ENCODE measurements around the gene INTS1. TPM values are rescaled to one million over a fixed set of nuclear protein-coding genes. Genes with fewer than 3 reads are reported as not detected.

INTS1 gene
- polyA plus RNA-seq, 2 of the 4 experiments (the other 2 are of a cell fraction), result 14.6 to 48.1 TPM

DNA sequence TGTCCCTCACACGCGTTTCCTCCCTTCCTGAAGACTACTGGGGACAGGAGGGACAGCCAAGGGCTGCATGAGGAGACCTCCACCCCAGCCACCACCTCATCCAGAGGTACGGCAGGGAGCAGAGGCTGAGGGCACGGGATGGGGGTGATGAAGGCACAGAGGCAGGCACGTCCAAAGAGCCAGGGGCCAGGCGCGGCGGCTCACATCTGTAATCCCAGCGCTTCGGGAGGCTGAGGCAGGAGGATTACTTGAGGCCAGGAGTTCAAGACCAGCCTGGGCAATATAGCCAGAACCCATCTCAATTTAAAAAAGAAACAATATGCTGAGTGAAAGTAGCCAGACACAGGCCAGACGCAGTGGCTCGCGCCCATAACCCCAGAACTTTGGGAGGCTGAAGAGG, 48.2 kb downstream of the INTS1 start:
- no peak for TF ChIP-seq GATA3 (IDR thresholded peaks at IDR 0.05; ENCODE audit: borderline replicate concordance)
- TF ChIP-seq HES2 (IDR thresholded peaks at IDR 0.05), result no peak
- TF ChIP-seq, protein P1, sequence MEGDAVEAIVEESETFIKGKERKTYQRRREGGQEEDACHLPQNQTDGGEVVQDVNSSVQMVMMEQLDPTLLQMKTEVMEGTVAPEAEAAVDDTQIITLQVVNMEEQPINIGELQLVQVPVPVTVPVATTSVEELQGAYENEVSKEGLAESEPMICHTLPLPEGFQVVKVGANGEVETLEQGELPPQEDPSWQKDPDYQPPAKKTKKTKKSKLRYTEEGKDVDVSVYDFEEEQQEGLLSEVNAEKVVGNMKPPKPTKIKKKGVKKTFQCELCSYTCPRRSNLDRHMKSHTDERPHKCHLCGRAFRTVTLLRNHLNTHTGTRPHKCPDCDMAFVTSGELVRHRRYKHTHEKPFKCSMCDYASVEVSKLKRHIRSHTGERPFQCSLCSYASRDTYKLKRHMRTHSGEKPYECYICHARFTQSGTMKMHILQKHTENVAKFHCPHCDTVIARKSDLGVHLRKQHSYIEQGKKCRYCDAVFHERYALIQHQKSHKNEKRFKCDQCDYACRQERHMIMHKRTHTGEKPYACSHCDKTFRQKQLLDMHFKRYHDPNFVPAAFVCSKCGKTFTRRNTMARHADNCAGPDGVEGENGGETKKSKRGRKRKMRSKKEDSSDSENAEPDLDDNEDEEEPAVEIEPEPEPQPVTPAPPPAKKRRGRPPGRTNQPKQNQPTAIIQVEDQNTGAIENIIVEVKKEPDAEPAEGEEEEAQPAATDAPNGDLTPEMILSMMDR (IDR thresholded peaks at IDR 0.05), result no peak
- TF ChIP-seq BCL3 (IDR thresholded peaks at IDR 0.05), result no peak
- TF ChIP-seq HOXB5 (CRISPR knock-in tag; IDR thresholded peaks at IDR 0.05), result no peak
- TF ChIP-seq TFCP2L1 (CRISPR knock-in tag; IDR thresholded peaks at IDR 0.05), result no peak
- DNase-seq (ENCODE audit: low read depth in 1 of 2, low spot score in 1 of 2) (no peak), ATAC-seq (no peak), FAIRE-seq (no peak)
- CTCF ChIA-PET, result interaction anchor here (2.0 to 19.9 kb wide), 3 partner anchors 21 to 262 kb away, joined by 6 to 209 read pairs (median 44); no protein-coding TSS in a partner anchor
- Histone ChIP-seq H3K9me3 (no peaks in the 10 kb centered on the region), H3K4me2 (no peak overlapping the region), H3K27ac (no peak overlapping the region), H3K4me1 (peaks cover 35% of the 10 kb centered on the region), H3K4me3 (no peak overlapping the region)
- 91% methylated on average over 13 of the region's 13 CpGs for WGBS (ENCODE audit: missing lambda C conversion rate)
- POLR2A ChIA-PET, result no interaction called here

DNA sequence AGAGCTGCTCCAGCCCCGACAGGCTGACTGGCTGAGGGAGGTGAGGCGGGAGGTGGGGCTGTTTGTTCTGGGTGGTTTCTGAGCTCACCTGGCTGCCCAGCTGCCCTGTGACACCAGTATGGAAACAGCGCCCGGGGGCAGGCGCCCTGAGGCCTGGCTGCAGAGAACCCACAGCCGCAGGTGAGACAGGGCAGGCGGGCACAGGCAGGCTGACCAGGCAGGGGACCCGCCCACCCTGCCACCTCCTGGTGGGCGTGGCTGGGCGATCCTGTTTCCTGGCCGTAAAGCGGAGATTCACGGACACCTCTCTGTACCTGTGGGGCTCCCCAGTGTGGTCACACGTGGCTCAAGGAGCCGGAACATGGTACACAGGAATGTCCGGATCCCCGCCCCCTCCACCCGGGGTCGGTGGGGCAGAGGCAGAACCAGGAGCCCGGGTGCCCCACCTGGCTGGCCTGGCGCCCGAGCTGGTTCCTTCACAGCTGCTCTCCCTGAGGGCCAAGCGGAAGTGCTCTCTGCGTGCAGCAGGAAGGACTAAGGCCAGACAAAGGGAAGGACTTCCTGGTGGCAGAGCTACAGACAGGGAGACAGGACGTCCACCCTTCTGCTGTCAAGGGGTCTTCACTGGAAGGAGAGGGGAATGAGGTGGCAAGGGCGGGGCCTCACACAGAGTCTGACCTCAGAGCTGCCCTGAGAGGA, 48.8 kb downstream of the INTS1 start:
- DNase-seq (ENCODE audit: low read depth in 1 of 2, low spot score in 1 of 2) (no peak), ATAC-seq (no peak), FAIRE-seq (no peak)
- Histone ChIP-seq H3K4me1 (peaks cover 30% of the 10 kb centered on the region), H3K4me3 (no peak overlapping the region), H3K9me3 (no peaks in the 10 kb centered on the region), H3K27ac (no peak overlapping the region), H3K4me2 (no peak overlapping the region)
- no peak for TF ChIP-seq HOXB13 (CRISPR knock-in tag; IDR thresholded peaks at IDR 0.05; ENCODE audit: low read depth)
- TF ChIP-seq SMC3 (IDR thresholded peaks at IDR 0.05), result no peak
- TF ChIP-seq, protein P2, sequence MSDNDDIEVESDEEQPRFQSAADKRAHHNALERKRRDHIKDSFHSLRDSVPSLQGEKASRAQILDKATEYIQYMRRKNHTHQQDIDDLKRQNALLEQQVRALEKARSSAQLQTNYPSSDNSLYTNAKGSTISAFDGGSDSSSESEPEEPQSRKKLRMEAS (IDR thresholded peaks at IDR 0.05), result no peak
- TF ChIP-seq MYC (IDR thresholded peaks at IDR 0.05; ENCODE audit: borderline replicate concordance, low read length), result no peak
- no peak for TF ChIP-seq ZNF302 (CRISPR knock-in tag; IDR thresholded peaks at IDR 0.05)
- ChIA-PET POLR2A (no interaction called here), CTCF (interaction anchor here (0.6 to 19.9 kb wide), 4 partner anchors 22 to 262 kb away, joined by 3 to 209 read pairs (median 25); no protein-coding TSS in a partner anchor)
- 71% methylated on average over 11 of the region's 26 CpGs for WGBS (ENCODE audit: missing lambda C conversion rate)

- FAIRE-seq, result no peak
- Histone ChIP-seq H3K4me2 (no peak overlapping the region), H3K27ac (peak overlapping the region in 1 of 2 experiments; percentile 40; a peak in 3 of 6 replicates), H3K4me1 (peaks cover 24% of the 10 kb centered on the region), H3K9me3 (no peaks in the 10 kb centered on the region), H3K4me3 (no peak overlapping the region)
- DNase-seq (ENCODE audit: low read depth in 1 of 2, low spot score in 1 of 2), result no peak
- CTCF ChIA-PET, result interaction anchor here (0.9 to 19.9 kb wide), 4 partner anchors 17 to 279 kb away, joined by 3 to 209 read pairs (median 24); no protein-coding TSS in a partner anchor
- no peak for ATAC-seq
- POLR2A ChIA-PET, result no interaction called here
- WGBS (ENCODE audit: missing lambda C conversion rate), result 87% methylated on average over 3 of the region's 14 CpGs
- TF ChIP-seq ATOH8 (CRISPR knock-in tag; IDR thresholded peaks at IDR 0.05; ENCODE audit: low read depth) (no peak), NR3C1 (IDR thresholded peaks at IDR 0.05) (no peak), CHD4 (IDR thresholded peaks at IDR 0.05; ENCODE audit: borderline replicate concordance) (no peak), JUN (IDR thresholded peaks at IDR 0.05) (no peak), NPAS2 (CRISPR knock-in tag; IDR thresholded peaks at IDR 0.05; ENCODE audit: borderline replicate concordance) (no peak), ZFP36 (IDR thresholded peaks at IDR 0.05; ENCODE audit: borderline replicate concordance, partially characterized antibody) (no peak), POLR2AphosphoS2 (conservative IDR thresholded peaks at IDR 0.05; ENCODE audit: low read length) (no peak), SMC3 (IDR thresholded peaks at IDR 0.05) (no peak), BHLHE40 (IDR thresholded peaks at IDR 0.05; ENCODE audit: low read depth, low read length) (no peak), ELK1 (IDR thresholded peaks at IDR 0.05; ENCODE audit: low read depth, low read length) (no peak), EP300 (IDR thresholded peaks at IDR 0.05) (no peak), HOXA7 (CRISPR knock-in tag; IDR thresholded peaks at IDR 0.05) (no peak), ESRRA (IDR thresholded peaks at IDR 0.05; ENCODE audit: borderline replicate concordance, low read length) (no peak), BCL3 (IDR thresholded peaks at IDR 0.05) (no peak)
Measured at GRCh38 chr7:1454542-1454941, 49.6 kb downstream of the INTS1 start.

Data from A549 (cell line).